ENCODE results near the gene BARX2.

BARX2 gene

GRCh38 chr11:129404731-129405130, 29.1 kb downstream of the BARX2 start:
- peak in 1 of 2 experiments; percentile 36 for DNase-seq

GRCh38 chr11:129408865-129409444, 33.3 kb downstream of the BARX2 start:
- DNase-seq = no peak

GRCh38 chr11:129410395-129410960, 34.8 kb downstream of the BARX2 start:
- no peak for DNase-seq

- peak; percentile 45 to 53 for DNase-seq
Measured at GRCh38 chr11:129412494-129412893, 36.8 kb downstream of the BARX2 start.

DNA sequence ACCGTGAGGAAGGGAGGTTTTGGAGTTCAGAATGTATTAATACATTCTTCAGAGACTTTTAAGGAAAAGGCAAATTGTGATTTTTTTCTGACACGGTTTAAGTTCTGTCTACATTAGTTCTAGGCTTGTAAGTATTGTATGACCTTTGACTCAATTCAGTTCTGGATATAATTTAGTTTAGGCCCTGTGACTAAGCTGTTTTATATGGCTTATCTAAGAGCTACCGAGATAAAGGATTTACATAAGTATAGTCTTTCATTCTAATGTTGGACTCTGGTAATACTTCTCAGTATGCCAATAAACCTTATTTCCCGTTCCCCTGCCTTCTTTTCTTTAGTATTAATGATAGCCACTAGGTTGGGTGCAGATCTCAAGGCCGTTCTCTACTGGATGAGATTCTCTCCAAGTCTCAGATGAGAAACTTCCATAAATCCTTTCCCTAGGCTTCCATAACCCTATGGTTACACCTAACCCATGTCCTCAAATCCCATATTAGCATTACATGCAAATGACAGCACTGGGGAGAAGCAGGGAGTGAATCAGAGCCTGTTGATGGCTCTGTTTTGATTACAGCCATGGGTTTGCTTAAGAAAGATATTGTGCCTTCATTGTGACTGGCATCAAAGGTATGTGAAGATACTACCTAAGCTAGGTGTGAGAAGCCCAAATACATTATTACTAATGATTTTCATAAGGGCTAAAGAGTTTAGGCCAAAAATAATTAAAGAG, 38.7 kb downstream of the BARX2 start:
- DNase-seq = peak; percentile 52 to 66

- no peak for DNase-seq
Measured at GRCh38 chr11:129416080-129416820, 40.6 kb downstream of the BARX2 start.

- no peak for DNase-seq
Measured at GRCh38 chr11:129417458-129417857, 41.8 kb downstream of the BARX2 start.

- no peak for DNase-seq
Measured at GRCh38 chr11:129418039-129418438, 42.4 kb downstream of the BARX2 start.

- no peak for DNase-seq
Measured at GRCh38 chr11:129419386-129419785, 43.7 kb downstream of the BARX2 start.

- DNase-seq = no peak
Measured at GRCh38 chr11:129423426-129423825, 47.8 kb downstream of the BARX2 start.

DNA sequence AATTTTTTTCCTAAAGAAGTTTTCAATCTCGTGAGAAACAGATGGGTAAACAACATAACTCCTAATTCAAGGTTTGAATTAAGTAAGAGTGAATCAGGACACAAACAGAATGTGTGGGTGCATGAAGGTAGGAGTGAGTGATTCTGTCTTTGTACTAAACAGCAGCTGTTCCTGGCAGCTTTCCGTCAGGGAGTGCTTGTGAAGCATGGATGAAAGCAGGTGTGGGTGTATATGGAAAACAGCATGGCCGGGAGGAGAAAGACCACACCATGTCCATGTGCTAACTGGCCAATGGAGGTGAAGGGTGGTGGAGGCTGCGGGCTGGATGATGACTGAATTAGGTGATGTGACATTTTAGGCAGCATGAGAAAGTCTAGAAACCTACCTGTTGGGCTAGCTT, 49.6 kb downstream of the BARX2 start:
- DNase-seq = peak in 1 of 2 experiments; percentile 63

- no peak for DNase-seq
Measured at GRCh38 chr11:129426038-129426437, 50.4 kb downstream of the BARX2 start.

- no peak for DNase-seq
Measured at GRCh38 chr11:129426776-129427175, 51.1 kb downstream of the BARX2 start.

DNA sequence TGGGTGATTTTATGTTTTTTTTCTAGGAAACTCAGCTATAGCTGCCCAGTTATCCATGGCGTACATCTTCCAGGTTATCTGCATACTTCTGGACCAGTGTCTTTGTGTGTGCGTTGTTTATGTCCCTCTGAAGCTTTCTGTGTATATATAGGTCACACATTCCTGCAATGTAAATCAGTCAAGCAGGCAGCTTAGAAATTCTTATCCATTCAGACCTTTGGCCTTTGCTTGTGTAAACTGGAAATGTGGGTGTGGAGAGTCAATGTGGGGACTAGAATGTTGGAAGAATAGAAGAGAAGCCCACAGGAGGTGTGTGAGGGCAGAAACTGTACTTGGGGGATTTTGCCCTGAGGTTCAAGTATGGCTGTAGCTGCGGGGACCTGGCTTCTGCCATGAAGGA, 51.7 kb downstream of the BARX2 start:
- DNase-seq = peak in 1 of 2 experiments; percentile 41

GRCh38 chr11:129427816-129428406, 52.3 kb downstream of the BARX2 start:
- DNase-seq = peak in 1 of 2 experiments; percentile 32

GRCh38 chr11:129428557-129428956, 52.9 kb downstream of the BARX2 start:
- DNase-seq = no peak

GRCh38 chr11:129434641-129435498, 59.2 kb downstream of the BARX2 start:
- DNase-seq = no peak

- no peak for DNase-seq
Measured at GRCh38 chr11:129435499-129436245, 60.0 kb downstream of the BARX2 start.

GRCh38 chr11:129436573-129436972, 60.9 kb downstream of the BARX2 start:
- DNase-seq = no peak

- no peak for DNase-seq
Measured at GRCh38 chr11:129440028-129440713, 64.5 kb downstream of the BARX2 start.

- no peak for DNase-seq
Measured at GRCh38 chr11:129442171-129442570, 66.5 kb downstream of the BARX2 start.

Data from NCI-H526 (cell line).